ENCODE data around the gene BCS1L. TPM values are rescaled to one million over a fixed set of nuclear protein-coding genes. Genes with fewer than 3 reads are reported as not detected.

The BCS1L gene
- total and polyA plus RNA-seq, 10 donors, result 16.4 to 47.3 (median 32.9) TPM

DNA sequence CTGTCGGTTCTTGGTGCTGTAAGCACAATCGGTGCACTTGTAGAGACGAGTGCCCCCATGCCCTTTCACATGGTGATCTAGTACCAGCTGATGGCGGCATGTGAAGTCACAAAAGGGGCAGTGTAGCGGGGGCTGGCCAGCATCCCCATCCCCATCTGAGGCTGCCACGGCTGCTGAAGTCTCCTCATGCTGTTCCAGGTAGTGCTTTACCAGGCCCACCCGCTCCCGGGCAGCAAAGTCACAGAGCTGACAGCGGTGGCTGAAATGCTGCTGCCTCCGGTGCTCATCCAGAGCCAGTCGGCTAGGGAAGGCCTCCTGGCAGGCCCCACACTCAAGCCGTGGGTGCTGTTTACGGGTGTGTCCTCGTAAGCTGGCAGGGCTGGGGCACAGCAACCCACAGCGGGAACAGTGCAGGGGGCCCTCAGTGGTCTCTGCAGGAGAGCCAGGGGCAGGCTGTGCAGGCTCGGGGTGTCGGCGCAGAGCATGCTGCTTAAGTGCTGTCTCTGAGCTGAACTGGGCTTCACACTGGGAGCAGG lies 17.3 kb upstream of the BCS1L start:
- DNase-seq, result no peak
- TF ChIP-seq POLR2A (IDR thresholded peaks at IDR 0.05) (no peak), POLR2AphosphoS5 (IDR thresholded peaks at IDR 0.05) (peak in 1 of 3 donors; percentile 23)
- intact Hi-C loops (cut with DNase I; ENCODE audit: low total_unique reads), result no loop called here
- H3K4me3 ChIP-seq, result no peak overlapping the region
- H3K27me3 ChIP-seq (replicated peaks in 1 of 7), result no peaks in the 10 kb centered on the region
- WGBS, 5 donors, result 94 to 98% (median 95%) methylated on average over 10 to 18 of the region's 18 CpGs
- H3K27ac ChIP-seq, result no peak overlapping the region
- H3K36me3 ChIP-seq, result peaks cover 9 to 100% (median 90%) of the 10 kb centered on the region in 6 donors
- no peaks in the 10 kb centered on the region for H3K4me1 ChIP-seq
- H3K9me3 ChIP-seq, result no peaks in the 10 kb centered on the region

DNA sequence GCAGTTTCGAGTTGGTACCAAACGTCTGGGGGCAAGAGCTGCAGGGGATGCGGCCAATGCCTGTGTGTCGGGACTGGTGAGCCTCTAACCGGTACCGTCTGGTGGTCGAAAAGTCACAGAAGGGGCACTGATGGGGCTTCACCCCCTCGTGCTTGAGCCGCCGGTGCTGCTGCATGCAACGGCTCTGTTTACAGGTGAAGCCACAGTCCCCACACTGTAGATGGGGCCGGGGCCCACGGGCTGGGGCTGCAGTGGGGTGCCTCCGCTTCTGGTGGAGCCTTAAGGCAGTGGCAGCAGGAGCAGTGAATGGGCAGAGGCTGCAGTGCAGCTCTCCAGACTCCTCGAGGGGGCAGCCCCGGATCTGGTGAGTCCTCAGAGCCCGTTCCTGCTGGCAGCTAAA lies 16.7 kb upstream of the BCS1L start:
- Histone ChIP-seq H3K27ac (no peak overlapping the region), H3K36me3 (peaks cover 9 to 100% (median 89%) of the 10 kb centered on the region in 6 donors), H3K9me3 (no peaks in the 10 kb centered on the region), H3K4me3 (no peak overlapping the region), H3K4me1 (peaks cover 0 to 2% (median 0%) of the 10 kb centered on the region in 6 donors), H3K27me3 (replicated peaks in 1 of 7) (no peaks in the 10 kb centered on the region)
- peak in 1 of 3 donors; percentile 37 for TF ChIP-seq POLR2AphosphoS5 (IDR thresholded peaks at IDR 0.05)
- TF ChIP-seq, protein P1, sequence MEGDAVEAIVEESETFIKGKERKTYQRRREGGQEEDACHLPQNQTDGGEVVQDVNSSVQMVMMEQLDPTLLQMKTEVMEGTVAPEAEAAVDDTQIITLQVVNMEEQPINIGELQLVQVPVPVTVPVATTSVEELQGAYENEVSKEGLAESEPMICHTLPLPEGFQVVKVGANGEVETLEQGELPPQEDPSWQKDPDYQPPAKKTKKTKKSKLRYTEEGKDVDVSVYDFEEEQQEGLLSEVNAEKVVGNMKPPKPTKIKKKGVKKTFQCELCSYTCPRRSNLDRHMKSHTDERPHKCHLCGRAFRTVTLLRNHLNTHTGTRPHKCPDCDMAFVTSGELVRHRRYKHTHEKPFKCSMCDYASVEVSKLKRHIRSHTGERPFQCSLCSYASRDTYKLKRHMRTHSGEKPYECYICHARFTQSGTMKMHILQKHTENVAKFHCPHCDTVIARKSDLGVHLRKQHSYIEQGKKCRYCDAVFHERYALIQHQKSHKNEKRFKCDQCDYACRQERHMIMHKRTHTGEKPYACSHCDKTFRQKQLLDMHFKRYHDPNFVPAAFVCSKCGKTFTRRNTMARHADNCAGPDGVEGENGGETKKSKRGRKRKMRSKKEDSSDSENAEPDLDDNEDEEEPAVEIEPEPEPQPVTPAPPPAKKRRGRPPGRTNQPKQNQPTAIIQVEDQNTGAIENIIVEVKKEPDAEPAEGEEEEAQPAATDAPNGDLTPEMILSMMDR (IDR thresholded peaks at IDR 0.05 in 8 of 11, conservative IDR thresholded peaks at IDR 0.05 in 3 of 11), result no peak
- no peak for DNase-seq
- intact Hi-C loops (cut with DNase I; ENCODE audit: low total_unique reads), result no loop called here
- WGBS, 5 donors, result 92 to 97% (median 94%) methylated on average over 15 to 17 of the region's 17 CpGs

GRCh38 chr2:218643751-218644310 lies 15.7 kb upstream of the BCS1L start:
- no peak for DNase-seq
- Histone ChIP-seq H3K9me3 (no peaks in the 10 kb centered on the region), H3K4me3 (no peak overlapping the region), H3K4me1 (peaks cover 0 to 12% (median 5%) of the 10 kb centered on the region in 6 donors), H3K27me3 (replicated peaks in 1 of 7) (no peaks in the 10 kb centered on the region), H3K36me3 (peaks cover 9 to 100% (median 89%) of the 10 kb centered on the region in 6 donors), H3K27ac (no peak overlapping the region)
- WGBS, 5 donors, result 94 to 100% (median 96%) methylated on average over 5 to 10 of the region's 10 CpGs
- TF ChIP-seq POLR2A (IDR thresholded peaks at IDR 0.05) (no peak), POLR2AphosphoS5 (IDR thresholded peaks at IDR 0.05) (peak in 1 of 3 donors; percentile 7)
- intact Hi-C loops (cut with DNase I; ENCODE audit: low total_unique reads), result no loop called here

DNA sequence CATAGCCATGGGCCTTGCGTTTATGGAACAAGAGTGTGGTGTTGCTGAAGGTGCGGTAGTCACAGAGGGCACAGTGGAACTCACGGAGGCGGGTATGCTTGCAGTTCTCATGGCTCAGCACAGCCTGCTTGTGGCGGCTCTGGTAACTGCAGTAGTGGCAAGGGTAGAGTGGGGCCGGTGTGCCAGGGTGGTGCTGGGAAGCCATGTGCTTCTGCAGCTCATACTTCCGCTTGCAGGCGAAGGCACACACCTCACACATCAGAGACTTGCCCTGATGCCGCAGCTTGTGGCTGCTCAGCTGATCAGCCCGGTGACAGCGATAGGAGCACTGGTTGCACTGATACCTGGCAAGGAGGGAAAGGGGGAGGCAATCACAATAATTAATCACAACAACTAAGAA lies 14.8 kb upstream of the BCS1L start:
- no peak for TF ChIP-seq POLR2AphosphoS5 (IDR thresholded peaks at IDR 0.05)
- no peak for TF ChIP-seq POLR2A (IDR thresholded peaks at IDR 0.05)
- TF ChIP-seq, protein P1 (IDR thresholded peaks at IDR 0.05 in 8 of 11, conservative IDR thresholded peaks at IDR 0.05 in 3 of 11), result no peak
- peaks cover 0 to 12% (median 5%) of the 10 kb centered on the region in 6 donors for H3K4me1 ChIP-seq
- WGBS, 5 donors, result 93 to 97% (median 96%) methylated on average over 10 to 11 of the region's 11 CpGs
- H3K27ac ChIP-seq, result no peak overlapping the region
- intact Hi-C loops (cut with DNase I; ENCODE audit: low total_unique reads), result no loop called here
- DNase-seq, result no peak
- H3K27me3 ChIP-seq (replicated peaks in 1 of 7), result no peaks in the 10 kb centered on the region
- peaks cover 5 to 100% (median 89%) of the 10 kb centered on the region in 6 donors for H3K36me3 ChIP-seq
- H3K4me3 ChIP-seq, result no peak overlapping the region
- no peaks in the 10 kb centered on the region for H3K9me3 ChIP-seq

GRCh38 chr2:218645126-218645525 lies 14.4 kb upstream of the BCS1L start:
- WGBS, 5 donors, result 78 to 97% (median 94%) methylated on average over 1 of the region's 1 CpG
- Histone ChIP-seq H3K27me3 (replicated peaks in 1 of 7) (no peaks in the 10 kb centered on the region), H3K4me1 (peaks cover 0 to 12% (median 5%) of the 10 kb centered on the region in 6 donors), H3K27ac (no peak overlapping the region), H3K36me3 (peaks cover 5 to 100% (median 90%) of the 10 kb centered on the region in 6 donors), H3K4me3 (no peak overlapping the region), H3K9me3 (no peaks in the 10 kb centered on the region)
- TF ChIP-seq POLR2A (IDR thresholded peaks at IDR 0.05), result no peak
- TF ChIP-seq POLR2AphosphoS5 (IDR thresholded peaks at IDR 0.05), result no peak
- TF ChIP-seq, protein P1 (IDR thresholded peaks at IDR 0.05 in 8 of 11, conservative IDR thresholded peaks at IDR 0.05 in 3 of 11), result no peak
- intact Hi-C loops (cut with DNase I; ENCODE audit: low total_unique reads), result no loop called here
- DNase-seq, result no peak

All from spleen (tissue), 11 donors.